Islet of Langerhans (tissue), 1 donor: ENCODE results near the gene WDR18.

ENCODE experiments used
- FAIRE-seq: peaks from one replicate; lab custom pipeline; 2011; peaks lifted over from hg19 to GRCh38; lab: Jason Lieb, UNC

WDR18 gene

DNA sequence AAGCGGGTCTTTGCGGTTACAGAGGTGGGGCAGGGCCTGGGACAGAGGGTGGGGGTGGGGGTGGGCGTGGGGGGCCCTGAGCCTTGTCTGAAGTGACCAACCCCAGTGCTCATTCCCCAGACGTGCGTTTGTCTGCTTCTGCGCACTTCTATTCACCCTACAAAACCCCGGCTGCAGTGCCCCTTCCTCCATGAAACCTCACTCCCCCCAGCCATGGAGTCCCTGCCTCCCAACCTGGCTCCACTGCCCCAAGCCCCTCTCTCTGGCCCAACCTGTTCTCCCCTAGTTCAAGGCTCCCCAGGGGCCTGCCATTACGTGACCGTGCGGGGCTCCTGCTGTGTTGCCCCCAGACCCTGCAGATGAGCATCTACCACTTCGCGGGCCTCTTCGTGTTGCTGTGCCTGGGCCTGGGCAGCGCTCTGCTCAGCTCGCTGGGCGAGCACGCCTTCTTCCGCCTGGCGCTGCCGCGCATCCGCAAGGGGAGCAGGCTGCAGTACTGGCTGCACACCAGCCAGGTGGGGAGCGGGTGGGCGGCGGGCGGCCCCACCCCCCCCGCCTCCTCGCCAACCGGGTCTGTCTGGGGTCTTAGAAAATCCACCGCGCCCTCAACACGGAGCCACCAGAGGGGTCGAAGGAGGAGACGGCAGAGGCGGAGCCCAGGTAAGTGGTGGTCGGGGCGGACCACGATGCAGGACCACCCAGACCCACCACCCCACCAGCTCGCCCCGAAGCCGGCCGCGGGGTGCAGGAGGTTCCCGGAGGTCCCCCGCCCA, 24.3 kb downstream of the WDR18 start:
- no peak for FAIRE-seq

DNA sequence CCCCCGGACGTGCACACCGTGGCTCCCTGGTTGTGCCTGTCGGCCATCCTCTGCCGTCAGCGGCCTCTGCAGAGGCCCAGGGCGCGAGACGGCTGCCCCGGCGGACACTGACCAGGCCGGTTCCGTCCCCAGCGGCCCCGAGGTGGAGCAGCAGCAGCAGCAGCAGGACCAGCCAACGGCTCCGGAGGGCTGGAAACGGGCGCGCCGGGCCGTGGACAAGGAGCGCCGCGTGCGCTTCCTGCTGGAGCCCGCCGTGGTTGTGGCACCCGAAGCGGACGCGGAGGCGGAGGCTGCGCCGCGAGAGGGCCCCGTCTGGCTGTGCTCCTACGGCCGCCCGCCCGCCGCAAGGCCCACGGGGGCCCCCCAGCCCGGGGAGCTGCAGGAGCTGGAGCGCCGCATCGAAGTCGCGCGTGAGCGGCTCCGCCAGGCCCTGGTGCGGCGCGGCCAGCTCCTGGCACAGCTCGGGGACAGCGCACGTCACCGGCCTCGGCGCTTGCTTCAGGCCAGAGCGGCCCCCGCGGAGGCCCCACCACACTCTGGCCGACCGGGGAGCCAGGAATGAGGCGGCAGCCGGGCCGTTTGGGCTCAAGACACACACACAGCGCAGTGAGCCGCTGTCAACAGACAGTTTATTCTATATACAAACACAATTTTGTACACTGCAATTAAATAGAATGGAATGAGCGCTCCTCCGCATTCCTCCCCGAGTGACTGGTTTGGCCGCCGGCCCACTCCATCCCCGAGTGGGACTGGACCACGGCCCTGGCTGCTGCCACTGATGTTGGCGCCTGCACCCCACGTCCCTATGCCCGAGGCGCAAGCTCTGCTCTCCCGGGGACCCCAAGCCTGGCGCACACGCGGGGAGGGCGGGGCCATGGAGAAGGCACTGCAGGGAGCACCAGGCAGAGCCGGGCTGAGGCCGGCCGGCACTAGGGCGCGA, 25.2 kb downstream of the WDR18 start:
- FAIRE-seq = no peak

DNA sequence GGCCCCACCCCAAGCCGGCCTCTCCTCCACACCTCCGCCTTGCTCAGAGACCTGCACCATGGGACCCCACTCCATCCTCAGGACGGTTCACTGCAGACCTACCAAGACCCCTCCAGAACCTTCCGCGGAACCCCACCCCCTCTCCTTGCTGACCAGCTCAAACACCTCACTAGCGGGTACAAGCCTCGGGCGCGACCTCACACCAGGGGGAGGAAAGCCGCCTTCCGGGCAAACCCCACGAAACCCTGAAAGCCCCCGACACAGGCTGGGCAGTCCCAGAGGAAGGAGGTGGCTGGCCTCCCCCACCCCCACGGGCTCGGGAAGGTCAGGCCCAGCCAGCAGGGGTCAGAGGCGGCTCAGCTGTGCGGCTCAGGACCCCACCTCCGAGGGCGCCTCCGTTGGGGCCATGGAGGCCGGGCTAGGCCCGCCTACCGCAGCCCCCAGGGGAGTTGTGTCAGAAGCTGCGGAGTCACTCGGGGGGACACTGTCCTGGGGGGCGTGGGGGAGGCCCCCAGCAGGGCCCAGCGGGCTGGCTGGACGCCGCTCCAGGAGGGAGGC, 25.9 kb downstream of the WDR18 start:
- no peak for FAIRE-seq

DNA sequence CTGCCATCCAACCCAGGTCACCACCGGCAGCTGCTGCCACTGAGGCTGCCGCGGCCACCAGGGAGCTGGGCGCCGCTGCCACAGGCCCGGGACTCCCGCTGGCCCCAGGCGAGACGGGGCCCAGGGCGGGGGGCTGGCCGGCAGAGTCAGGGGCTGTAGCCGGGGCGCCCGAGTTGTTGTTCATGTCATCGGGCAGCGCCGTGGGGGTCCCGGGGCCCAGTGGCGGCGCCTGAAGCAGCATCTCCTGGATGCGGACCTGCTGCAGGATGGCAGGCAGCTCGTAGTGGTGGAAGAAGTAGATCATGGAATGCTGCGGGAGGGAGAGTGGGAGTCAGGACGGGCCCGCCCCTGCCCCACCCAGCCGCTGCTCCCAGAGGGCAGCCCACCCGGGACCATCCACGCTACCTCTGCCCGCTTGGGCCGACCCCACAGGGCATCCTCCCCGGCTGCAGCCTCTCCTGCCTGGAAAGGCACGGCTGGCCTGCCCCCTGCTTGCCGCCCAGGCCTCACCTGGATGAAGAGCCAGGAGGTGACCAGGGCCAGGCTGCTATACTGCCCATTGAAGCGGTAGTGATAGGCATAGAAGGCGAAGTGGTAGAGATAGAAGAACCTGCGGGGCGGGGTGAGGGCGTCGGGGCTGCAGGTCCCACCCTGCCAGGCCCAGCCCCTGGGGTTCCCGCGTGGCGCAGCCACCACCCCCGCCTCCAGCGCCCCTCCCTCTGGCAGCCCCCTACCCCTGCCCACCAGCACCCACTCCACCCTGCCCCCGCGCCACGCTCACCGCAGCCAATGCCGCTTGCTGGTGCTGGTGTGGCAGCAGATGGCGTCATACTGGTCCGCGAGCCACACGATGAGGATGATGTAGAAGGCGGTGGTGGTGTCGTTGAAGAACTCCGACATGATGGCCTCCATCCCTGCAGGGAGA, 26.7 kb downstream of the WDR18 start:
- no peak for FAIRE-seq

DNA sequence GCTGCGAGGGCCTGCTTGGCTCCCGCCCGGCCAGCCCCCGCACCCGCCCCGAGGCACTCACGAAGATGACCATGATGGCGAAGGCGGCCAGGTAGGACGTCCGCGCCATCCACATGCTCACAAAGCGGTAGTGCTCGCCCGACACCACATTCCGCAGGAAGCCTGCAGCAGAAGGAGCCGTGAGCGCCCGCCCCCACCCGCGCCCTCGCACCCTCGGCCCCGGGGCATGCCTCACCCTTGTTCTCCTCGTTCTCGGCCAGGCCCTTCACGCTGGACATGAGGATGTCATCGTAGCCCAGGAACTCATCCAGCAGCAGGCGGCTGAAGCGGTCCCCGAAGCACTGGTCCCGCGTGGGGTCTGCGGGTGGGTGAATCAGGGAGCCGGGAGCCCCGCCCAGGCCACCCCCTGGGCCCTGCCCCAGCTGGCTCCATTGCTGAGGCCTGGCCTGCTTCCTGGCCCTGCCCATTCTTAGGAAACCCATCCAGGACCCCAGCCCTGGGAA, 27.7 kb downstream of the WDR18 start:
- FAIRE-seq = no peak

DNA sequence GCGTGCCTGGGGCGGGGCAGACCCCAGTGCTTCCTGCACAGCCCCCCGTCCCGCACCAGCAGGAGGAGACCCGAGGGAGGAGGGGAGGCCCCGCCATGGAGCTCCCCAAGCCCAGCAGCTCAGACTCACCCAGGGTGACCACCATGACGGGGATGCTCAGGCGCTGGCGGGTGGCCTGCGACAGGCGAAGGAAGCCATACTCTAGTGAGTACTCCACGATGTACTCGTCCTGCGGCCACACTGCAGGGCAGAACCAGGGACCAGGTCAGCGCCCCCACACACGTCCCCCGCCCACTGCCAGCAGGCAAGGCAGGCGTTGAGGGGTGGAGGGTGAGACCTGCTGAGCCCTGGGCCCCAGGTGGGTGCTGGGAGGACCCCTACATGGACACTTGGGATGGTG, 28.2 kb downstream of the WDR18 start:
- FAIRE-seq = no peak

DNA sequence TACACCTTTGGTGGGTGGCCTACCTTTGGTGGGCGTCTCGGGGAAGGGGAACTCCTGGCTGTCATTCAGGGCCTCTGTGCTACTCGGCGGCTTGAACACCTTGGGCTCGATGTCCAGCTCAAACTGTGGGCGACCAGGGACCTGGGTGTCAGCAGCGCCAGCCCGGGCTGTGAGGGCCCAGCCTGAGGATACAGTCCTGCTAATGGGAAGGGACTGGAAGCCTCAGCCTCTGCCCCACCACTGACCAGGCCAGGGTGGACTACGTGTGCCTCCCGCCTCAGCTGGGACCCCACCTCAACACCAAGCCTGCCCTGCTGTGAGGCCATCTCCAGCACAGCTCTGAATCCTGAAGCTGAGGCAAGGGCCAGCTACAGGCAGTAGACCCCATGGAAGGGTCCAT, 29.1 kb downstream of the WDR18 start:
- FAIRE-seq = no peak

DNA sequence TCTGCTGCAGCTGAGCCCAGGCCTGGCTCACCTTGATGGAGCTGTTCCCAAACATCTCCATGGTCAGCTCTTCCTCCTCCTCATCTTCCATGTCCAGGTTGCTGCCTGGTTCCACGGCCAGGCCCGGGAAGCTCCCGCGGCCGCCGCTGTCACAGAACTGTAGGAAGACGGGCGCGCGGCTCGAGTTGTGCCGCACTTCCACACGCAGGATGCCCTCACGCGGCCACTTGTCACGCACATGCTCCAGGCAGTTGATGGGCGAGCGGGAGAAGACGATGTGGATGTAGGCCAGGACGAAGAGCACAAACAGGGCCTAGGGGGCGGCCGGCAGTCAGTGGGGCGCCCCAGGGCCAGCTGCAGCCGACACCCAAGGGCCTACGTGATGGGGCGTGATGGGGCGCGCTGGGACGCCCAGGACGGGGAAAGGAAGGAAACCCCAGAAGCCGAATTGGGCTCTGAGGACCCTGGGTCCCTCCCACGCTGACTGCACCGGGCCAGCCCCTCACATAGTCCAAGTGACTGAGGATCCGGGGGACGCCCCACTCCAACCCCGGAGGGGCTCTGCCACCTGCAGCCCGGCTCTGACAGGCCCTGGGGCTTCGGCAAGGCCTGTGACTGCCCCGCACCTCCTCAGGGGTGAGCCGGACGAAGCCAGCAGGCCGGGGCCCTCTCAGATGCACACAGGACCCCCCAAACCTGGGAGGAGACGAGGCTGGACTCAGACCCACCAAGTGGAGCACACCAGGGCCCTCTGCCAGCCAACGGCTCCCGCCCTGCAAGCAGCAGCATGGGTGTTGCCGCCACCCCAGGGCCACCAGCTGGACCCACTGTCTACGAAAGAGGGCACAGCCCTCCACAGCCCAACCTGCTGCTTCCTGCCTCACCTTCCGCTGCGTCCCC, 30.3 kb downstream of the WDR18 start:
- FAIRE-seq = no peak

DNA sequence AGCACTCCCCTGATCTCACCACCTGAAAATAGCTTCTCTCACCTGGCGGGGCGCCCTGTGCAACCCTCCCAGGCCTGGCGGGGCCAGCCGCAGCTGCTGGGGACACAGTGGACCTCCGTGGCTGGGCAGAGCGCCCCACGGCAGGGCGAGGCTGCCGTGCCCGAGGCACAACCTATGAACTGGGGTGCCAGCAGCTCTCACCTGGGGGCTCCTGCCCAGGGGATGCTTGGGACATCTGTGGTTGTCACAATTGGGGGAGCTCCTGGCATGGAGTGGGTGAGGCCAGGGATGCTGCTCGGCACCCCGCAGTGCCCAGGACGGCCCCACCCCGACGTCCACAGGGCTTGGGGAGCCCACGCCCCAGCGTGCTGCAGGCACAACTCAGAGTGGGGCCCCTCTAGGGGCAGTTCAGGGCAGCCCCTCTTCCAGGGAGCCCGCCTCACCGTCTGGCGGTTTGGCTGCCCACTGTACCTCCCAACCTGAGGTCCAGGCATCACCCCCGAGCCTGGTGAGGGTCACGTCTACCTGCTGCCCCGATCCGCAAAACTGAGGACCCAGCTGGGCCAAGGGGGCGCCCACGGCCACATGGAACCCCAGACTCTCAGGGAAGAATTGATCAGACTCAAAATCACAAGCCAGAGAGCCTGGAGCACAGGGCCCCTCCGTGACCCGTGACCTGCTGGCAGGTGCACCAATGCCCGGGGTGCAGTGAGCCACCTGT, 31.1 kb downstream of the WDR18 start:
- no peak for FAIRE-seq

DNA sequence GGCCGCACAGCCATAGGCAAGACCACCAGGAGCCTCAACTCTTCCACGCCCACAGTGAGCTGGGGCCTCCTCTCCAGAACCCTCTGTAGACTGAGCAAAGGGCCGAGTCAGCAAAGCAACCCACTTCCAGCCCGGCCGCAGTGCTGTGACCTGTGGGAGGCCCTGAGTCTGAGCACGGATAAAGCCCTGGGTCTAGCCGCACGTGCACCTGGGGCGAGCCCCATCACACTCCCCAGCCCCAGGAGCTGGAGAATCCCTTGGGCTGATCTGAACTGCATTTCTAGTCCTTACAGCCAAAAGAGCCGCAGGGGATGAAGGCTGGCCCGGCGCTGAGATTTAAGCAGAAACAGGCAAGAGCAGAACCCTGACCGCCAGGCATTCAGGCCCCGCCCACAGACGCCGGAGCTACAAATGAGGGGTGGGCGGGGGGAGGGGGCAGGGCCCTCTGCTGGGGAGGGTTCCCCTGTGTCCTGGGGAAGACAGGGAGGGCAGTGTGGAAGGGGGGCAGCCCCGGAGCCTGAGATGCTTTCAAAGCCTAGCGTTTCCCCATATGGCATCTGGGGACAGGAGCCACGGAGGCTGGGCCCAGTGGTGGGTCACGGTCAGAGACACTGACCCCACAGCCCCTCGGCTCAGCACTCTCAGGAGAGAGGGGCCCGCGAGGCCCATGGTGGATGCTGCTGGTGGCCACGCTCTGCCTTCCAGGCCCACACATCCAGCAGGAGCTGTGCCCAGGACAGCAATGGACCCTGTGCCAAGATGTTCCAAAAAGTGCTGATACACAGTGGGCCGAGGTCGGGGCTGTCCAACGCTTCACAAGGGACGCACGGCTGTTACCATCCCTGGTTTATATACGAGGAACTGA, 31.9 kb downstream of the WDR18 start:
- no peak for FAIRE-seq

DNA sequence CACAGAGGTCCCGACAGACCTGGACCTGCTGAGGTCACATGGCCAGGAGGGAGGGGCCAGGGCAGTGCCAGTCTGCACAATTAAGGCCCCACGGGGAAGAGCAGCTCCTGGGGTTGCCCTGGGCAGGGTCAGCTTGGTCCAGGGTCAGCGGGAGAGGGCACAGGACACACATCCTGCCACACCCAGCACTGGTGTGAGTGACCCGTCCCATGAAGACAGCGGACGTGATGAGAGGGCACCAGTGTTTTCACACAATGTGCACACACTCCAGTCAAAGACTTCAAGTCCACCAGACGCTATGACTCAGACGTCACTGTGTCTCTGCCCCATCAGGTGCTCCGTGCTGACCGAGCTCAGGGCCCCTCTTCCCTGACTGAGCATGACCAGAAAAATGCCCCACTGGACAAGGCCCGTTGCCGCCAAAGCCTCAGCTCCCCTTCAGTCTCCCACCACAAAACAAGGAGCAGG, 32.5 kb downstream of the WDR18 start:
- no peak for FAIRE-seq

DNA sequence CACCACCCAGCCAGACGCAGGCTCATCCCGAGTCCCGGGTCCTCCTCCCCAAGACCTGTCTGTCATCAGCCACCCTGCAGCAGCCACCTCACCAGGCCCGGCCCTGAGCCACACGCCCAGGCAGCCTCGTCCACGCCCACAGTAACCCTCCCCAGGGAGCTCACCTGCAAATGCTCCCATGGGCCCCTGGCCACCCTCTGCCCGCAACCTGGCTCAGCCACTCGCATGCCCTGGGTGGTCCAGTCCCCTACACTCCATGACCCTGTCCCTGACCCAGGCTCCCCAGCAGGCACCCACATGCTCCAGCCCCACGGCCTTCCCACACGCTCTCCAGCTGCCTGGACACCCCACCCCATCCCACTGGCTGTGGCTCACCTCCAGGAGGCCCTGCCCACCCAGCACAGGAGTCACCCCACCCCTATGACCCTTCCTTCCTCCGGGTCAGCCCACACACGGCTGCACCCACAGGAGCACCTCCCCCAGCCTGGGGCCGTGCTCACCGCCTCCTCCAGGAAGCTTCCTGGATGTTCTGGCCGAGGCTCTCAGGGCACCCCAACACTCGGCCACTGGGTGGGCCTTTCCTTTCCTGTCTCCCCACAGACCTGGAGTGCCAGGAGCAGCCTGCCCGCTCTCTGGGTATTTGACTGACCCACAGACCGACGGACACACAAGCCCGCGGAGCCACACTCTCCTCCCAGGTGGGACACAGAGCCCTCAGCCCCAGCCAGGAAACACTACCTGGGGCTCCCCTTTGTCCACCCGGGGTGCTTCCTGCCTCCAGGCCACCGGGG, 33.2 kb downstream of the WDR18 start:
- FAIRE-seq = no peak

DNA sequence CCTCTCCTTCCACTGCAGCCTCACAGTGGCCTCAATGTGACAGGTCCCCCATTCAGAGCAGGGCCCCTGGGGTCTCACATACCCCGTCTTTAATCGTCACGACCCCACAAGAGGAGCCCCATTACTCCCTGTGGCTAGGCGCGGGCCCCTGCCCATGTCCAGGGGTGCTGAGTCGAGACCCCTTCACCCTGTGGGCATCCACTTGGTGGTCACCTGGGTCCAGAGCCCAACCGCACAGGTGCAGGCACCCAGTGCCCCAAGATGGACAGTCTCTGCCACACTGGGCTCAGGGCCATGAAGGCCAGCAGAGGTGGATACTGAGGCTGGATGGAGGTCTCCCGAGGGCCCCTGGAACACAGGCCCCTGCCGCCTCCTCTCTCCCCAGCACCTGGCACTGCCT, 33.8 kb downstream of the WDR18 start:
- FAIRE-seq = no peak

DNA sequence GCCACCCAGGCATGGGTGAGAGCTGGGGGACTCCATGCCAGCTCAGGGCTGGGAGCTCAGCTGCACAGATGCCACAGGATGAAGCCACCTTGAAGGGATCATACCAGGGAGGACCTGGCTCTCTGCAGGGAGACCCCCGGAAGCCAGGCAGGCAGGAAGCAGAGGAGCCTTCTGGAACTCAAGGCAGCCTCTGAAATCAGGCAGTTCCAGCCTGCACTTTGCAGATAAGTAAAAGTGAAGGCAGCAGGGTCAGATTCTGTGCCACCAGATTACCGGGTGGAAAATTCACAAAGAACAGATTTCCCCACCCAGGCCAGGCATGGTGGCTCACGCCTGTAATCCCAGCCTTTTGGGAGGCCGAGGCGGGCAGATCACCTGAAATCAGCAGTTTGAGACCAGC, 34.2 kb downstream of the WDR18 start:
- no peak for FAIRE-seq

DNA sequence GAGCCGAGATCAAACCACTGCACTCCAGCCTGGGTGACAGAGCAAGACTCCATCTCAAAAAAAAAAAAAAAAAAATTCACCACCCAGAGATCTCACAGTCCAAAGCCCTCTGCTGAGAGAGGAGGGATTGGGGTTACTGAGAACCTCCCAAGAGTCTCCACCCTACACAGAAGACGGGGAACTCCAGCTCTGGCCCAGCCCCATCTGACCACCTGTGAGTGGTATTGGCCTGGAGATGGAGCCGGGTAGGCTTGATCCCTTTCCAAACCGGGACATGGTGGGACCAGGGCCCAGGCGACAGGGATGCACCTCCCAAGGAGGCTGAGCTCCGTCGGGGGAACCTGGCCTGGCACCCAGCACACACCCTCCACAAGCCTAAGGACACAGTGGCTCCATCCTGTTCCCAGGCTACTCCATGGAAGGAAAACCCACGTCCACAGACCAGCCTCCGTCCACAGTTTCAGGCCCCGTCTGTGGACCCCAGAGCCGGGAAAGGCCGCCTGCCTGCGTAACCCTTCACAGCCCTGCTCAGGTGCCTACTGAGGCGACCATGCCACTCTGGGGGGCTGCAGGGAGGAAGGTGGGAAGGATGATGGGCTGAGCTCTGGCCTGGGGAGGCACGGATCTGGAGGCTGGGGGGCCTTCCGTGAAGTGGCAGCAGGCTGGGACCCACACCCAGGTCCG, 34.9 kb downstream of the WDR18 start:
- no peak for FAIRE-seq

DNA sequence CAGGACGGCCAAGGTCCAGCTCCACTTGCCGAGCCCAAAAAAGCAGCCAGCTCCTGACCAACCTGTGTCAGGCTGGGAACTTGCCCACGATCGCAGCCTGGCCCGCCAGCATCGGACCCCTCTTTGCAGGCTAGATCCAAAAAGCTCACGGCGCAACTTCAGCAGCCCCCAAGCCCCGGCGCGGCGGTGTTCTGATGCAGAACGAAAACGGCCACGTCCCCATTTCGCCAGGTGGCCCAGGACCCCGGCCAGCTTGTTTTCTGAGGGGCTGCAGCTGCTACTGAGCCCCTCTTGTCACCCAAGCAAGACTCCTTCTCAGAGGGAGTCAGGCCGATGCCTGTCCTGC, 35.4 kb downstream of the WDR18 start:
- no peak for FAIRE-seq

DNA sequence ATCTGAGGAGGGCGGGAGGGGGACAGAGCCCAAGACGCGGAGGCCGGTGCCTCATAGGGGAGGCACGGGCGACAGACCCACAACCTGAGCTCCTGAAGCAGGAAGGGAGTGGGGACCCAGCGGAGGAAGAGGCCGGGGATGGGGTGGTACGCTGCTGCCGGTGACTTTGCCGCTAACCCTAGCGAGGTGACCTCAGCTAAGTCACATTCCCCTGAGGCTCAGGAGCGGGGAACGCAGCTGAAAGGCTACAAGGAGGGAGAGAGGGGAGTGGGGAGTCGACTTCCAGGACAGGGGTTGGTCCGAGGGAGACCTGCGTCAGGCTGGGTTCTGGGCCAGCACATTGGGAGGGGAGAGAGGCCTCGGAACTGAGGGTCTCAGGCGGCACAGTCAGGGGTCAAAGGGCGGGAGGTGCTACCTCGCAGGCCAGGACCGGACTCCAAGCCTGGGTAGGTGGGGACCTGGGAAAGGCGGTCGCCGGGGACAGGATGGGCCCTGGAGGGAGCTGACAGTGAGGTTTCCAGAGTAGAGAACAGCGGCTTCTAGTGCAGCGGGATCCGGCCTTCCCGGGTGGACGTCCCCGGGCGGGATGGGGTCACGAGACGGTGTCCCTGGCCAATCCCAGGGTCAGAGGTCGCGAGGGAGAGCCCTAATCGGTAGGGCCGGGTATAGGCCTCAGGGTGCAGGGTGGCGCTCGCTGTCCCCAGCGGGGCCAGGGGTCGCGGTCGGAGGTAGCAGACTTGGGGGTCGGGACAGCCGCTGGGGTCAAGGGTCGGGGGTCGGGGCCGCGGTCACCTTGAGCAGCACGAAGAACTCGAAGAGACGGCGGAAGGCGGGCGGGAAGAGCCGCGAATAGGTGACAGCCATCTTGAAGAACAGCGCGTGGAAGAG, 36.1 kb downstream of the WDR18 start:
- no peak for FAIRE-seq
